Loucy (cell line): ENCODE data around the gene NBAS.

ENCODE experiments used
- CTCF ChIP-seq: fragments of 200-600 bp; sonication (generic); conservative IDR thresholded peaks from 2 replicates; pipeline ENCODE4 v1.5.1; 2014; ENCODE audit warnings: mild to moderate bottlenecking, antibody characterized with exemption, low read length
- EZH2phosphoT487 ChIP-seq: fragments of 200-600 bp; IDR thresholded peaks from 2 replicates; pipeline ENCODE4 v1.6.1; 2018; ENCODE audit warnings: antibody characterized with exemption, mild to moderate bottlenecking, moderate library complexity, borderline replicate concordance

DNA sequence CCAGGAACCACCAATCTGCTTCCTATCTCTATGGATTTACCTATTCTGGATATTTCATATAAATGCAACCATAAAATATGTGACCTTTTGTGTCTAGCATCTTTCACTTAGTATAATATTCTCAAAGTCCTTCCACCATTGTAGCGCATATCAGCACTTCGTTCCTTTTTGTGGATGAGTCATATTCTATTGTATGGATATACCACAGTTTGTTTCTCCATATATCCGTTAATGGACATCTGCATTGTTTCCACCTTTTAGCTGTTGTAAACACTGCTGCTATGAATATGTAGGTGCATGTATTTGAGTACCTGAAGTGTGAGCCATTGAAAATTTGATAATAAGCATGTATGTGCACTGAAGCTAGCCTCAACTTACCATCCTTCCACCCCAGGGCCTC lies 80.1 kb downstream of the NBAS start:
- TF ChIP-seq CTCF (no peak), EZH2phosphoT487 (no peak)
